Right cardiac atrium (tissue), 5 donors: ENCODE data around the gene SMPD2. TPM values are rescaled to one million over a fixed set of nuclear protein-coding genes. Genes with fewer than 3 reads are reported as not detected.
A peak's percentile ranks its signal among the peaks of the same experiment; 100 is the strongest.
"Not testable (repeated sequence)": the region's sequence is repeated elsewhere in the genome, so short reads cannot be mapped to it uniquely, and the experiment has no call there.

Experiments
- ATAC-seq, 2 donors: fragments of 200-7000 bp; cut with Tn5 transposase; one replicate each; pipeline versions ENCODE4 v1.8.0 to v1.9.1; 2020; ENCODE audit warnings: moderate library complexity in 2 of 2, mild to moderate bottlenecking in 1 of 2
- DNase-seq, 3 donors: peaks; one replicate each; pipeline ENCODE4 v3.0.0-alpha.2; 2020
- H3K27ac ChIP-seq: one replicate; pipeline ENCODE4 v1.5.1; 2013; ENCODE audit warnings: mild to moderate bottlenecking, low read length, control low read depth, moderate library complexity
- H3K27me3 ChIP-seq: one replicate; pipeline ENCODE4 v1.6.1; 2013; ENCODE audit not compliant: control insufficient read depth, insufficient read depth
- H3K4me1 ChIP-seq: one replicate; pipeline ENCODE4 v1.6.1; 2013; ENCODE audit warnings: low read length; ENCODE audit not compliant: control insufficient read depth, insufficient read depth
- H3K4me3 ChIP-seq: one replicate; pipeline ENCODE4 v1.5.1; 2013; ENCODE audit warnings: low read length, control low read depth
- H3K9me3 ChIP-seq: one replicate; pipeline ENCODE4 v1.6.1; 2013; ENCODE audit warnings: low read length; ENCODE audit not compliant: control insufficient read depth
- WGBS: extraction: QIAGEN DNeasy Blood & Tissue Kit; methylation state at CpG from one replicate; pipeline ENCODE4 v1.1.7; 2013; 5-methylcytosine and 5-hydroxymethylcytosine counted together
- intact Hi-C, 4 donors: fragments of 100-400 bp; cut with DNase I; formaldehyde crosslinking; loops; one replicate each; pipeline versions ENCODE4 v1.11.0 to v1.14.0; 2022 to 2023
- polyA plus RNA-seq: library from polyadenylated mRNA; stranded (reverse); fragments of 200-250 nt; gene quantifications from one replicate; pipeline ENCODE4 v1.2.3, GENCODE V29; 2013
- total RNA-seq, 4 donors: library from RNA; stranded (reverse); fragmentation: NEBNext Ultra II Directional; extraction: Animal tissue kit (Norgen Biotek cat#: 25700); gene quantifications; one replicate each; pipeline ENCODE4 v1.2.1, GENCODE V29; 2021
- donor health status: healthy with polysubstance abuse.
- donor health status: DM: no; HTN: yes; CAD: no.
- donor health status: DM: no; HTN: no; CAD: no.
- donor health status: DM: no; HTN: yes; CAD: no; lungs with severe emphysema.
- donor health status: DM: yes; HTN: yes; CAD: no.

Gene SMPD2
- total and polyA plus RNA-seq, 5 donors = 4.6 to 6.7 (median 5.7) TPM

DNA sequence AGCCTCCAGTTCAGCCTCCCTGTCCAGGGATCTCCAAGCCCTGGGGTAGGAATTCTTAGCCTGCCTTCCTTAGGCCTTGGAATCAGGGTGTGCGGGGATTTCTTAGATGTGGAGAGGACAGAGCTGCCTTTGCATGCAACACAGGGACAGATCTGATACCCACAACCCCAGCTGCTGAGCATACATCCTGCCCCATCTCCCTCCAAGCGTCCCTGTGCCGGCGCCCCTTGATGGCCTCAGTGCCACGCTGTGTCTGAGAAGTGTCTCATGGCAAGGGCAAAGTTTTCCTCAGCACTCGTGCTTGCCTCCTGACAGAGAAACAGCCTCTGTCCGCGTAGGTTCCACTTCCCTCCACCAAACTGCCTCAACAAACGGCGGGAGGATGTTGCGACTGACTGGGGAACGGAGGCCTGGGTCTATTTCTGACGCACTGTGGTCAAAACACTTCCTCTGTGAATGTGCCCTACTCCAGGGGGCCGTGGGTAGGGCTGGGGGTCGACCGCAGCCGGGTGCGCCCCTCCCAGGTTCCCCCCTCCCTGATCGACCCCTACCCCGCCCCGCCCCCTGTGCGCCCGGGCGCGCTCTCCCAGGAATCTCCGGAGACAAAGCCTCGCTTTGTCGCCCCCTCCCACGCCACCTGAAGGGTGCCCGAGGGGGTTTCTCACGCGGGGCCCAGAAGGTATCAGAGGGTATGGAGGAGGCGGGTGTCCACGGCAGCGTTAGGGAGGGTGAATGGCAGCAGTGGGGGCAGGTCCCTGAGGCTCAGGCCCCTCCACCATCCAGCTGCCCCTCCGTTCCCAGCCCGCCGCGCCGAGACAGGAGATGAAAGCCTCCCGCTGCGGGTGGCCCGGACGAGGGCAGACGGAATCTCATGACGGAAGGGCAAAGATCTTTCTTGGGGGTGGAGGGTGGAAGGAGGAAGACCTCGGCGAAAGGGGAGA lies 14.2 kb downstream of the SMPD2 start:
- ATAC-seq (peak; percentile 17), DNase-seq (peak in 1 of 3 donors; percentile 70)
- Histone ChIP-seq H3K4me1 (no peaks in the 10 kb centered on the region), H3K27me3 (no peaks in the 10 kb centered on the region), H3K4me3 (peak overlapping the region; percentile 56), H3K27ac (peak overlapping the region; percentile 3), H3K9me3 (no peaks in the 10 kb centered on the region)
- intact Hi-C loops = no loop called here
- WGBS = 7% methylated on average over 48 of the region's 48 CpGs

DNA sequence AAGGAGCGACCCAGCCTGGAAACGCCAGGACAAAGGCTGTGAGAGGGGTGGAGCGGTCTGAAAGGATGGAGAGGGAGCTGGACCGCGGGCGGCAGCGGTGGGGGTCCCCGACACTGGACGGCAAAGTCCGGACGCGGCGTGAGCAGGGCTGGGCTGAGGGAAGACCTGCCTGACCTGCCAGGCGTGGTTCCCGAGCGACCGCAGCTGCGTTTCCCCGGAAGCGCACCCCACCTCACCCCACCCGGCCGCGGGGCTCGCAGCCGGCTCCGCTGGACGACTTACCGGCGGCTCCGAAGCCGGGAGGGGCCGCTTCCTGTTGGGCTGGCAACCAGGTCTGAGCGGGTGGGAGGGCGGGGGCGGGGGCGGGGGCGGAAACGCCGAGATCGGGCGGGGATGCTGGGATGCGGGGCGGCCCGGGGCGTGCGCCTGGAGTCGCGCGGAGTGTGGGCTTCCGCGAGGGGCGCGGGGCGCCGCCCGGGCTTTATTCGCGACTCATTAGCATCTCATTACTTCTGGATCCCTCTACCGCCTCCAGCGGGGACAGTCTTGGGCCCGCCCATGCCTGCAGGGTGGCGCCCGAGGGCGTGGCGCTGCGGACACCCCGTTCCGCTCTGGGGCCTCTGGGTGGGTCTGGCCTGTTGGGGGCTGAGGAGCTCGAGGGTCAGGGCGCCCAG lies 15.1 kb downstream of the SMPD2 start, which contains the start of gene MICAL1:
MICAL1 (minus strand) TSS at position 336 of the 674 bp plus-strand sequence. CDS start 1,576 bp downstream, outside the sequence.
- WGBS = under 1% methylated on average over 70 of the region's 70 CpGs
- ATAC-seq (peak; percentile 85), DNase-seq (peak; percentile 80 to 90 (median 89))
- intact Hi-C loops = no loop called here
- H3K4me3 ChIP-seq = peak within 1 kb of the TSS; percentile 56
- no peaks in the 10 kb centered on the region for H3K4me1 ChIP-seq
- peak within 1 kb of the TSS; percentile 3 for H3K27ac ChIP-seq
- H3K27me3 ChIP-seq = no peaks in the 10 kb centered on the region
- H3K9me3 ChIP-seq = no peaks in the 10 kb centered on the region

DNA sequence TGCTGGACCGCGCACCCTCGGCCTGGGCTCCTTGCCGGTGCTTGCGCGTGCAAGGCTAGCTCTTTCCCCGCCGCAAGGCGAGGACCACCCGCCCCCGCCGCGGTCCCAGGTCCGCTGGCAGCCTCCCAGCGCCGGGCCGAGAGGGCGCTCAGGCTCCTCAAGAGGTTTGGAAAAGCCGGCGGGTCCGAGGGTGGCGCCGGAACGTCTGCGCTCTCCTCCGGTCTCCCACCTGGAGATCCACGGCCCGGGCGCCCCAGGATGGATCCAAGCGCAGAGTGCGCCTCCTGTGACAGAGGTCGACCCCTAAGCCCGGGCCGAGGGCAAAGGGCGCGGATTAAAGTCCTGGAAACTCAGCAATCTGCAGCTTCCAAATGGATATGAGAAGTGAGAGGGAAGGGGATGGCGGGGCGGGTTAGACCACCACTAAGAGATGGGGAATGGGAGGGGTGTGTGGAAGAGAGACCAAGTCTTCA lies 15.6 kb downstream of the SMPD2 start:
- Histone ChIP-seq H3K27me3 (no peaks in the 10 kb centered on the region), H3K27ac (no peak overlapping the region), H3K9me3 (no peaks in the 10 kb centered on the region), H3K4me1 (no peaks in the 10 kb centered on the region), H3K4me3 (peak overlapping the region; percentile 56)
- WGBS = 8% methylated on average over 38 of the region's 38 CpGs
- no peak for DNase-seq
- intact Hi-C loops = no loop called here
- ATAC-seq = peak in 1 of 2 donors; percentile 9

DNA sequence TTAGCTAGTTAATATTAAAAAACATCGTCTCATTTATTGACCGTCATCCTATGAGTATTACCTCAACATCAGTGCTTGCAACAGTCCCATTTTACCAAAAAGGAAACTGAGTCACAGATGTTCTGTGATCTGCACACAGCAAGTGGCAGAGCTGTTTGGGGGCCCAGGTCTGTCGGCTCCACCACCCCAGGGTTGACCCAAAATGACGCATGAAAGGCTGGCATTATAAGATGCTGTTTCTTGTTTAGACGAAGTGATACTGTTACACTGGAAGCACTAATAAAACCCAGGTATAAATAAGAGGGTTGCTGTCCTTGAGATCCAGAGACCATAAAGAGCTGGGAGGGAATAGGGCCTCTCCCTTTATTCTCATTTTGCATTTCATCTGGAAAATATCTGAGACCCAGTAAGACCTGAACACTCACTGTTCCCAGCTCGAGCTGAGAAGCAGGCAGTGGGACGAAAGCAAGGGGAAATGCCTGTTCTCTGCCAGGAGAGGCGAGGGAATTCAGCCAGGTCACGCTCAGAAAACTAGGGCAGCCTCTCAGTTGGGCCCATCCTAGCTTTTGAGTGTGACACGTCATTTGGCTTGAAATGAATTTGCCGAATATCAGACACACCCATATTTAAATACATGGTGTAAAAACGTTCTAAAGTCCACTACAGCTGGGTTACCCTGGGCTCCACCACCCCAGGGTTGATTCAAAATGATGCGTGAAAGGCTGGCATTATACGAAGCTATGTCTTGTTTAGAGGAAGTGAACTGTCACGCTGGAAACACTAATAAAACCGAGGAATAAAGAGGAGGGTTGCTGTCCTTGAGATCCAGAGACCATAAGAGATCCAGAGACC lies 16.4 kb downstream of the SMPD2 start:
- Histone ChIP-seq H3K4me1 (no peaks in the 10 kb centered on the region), H3K9me3 (no peaks in the 10 kb centered on the region), H3K4me3 (no peak overlapping the region), H3K27me3 (no peaks in the 10 kb centered on the region), H3K27ac (no peak overlapping the region)
- DNase-seq (peak; percentile 81 to 85 (median 84)), ATAC-seq (peak; percentile 50 to 54)
- intact Hi-C loops = no loop called here
- 53% methylated on average over 16 of the region's 16 CpGs for WGBS

DNA sequence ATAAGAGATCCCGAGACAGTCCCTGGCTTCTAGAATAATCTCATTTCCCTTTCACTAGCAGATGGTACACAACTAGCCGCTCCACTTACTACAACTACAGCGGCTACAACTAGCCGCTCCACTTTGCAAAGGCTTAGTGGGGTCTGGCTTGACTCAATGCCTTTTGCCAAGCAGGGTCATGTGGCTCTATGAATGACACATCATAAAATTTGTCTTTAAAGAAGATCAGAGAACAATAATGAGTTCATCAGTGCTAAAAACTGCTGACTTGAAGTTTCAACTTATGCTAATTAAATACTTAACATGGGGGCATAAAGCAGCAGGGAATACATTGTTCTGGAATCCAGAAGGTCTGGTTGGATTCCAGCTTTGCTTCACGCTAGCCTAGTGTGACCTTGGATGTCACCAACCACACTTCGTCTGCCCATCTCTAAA lies 17.1 kb downstream of the SMPD2 start:
- no peak for DNase-seq
- H3K4me1 ChIP-seq = no peaks in the 10 kb centered on the region
- no peak for ATAC-seq
- 77% methylated on average over 6 of the region's 6 CpGs for WGBS
- H3K27ac ChIP-seq = no peak overlapping the region
- intact Hi-C loops = no loop called here
- H3K27me3 ChIP-seq = no peaks in the 10 kb centered on the region
- no peak overlapping the region for H3K4me3 ChIP-seq
- no peaks in the 10 kb centered on the region for H3K9me3 ChIP-seq

DNA sequence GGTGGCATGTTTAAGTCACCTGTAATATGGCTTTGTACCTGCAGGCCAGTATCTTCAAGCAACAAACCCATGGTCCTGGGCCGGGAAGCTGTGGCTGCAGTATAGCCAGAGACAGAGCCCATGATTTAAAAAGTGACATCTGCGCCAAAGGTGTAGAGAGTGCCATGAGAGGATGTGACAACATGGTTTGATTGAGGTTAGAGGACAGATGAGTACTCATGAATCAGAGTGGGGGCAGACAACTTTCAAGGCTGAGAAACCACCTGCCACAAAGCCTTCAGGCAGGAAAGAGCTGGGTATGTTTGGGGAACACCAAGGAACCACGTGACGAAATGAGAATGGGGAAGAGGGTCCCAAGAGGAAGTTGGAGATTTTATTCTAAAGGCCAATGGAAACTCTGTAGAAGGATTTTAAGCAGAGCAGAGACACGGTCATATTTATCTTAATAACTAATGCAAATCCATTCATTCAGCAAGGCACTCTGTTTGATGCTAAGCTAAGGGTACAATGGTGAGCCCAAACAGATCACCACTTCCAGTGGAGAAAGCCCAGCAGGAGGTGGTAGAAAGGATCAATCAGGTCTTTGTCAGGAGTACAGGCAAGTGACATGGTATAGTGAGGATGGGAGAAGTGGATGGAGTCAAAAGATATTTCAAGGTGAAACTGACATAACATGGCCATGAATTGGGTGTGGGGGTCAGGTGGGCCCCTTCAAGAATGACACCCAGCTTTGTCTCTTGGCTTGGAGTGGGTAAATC lies 18.4 kb downstream of the SMPD2 start:
- no peak overlapping the region for H3K27ac ChIP-seq
- no peak for ATAC-seq
- H3K27me3 ChIP-seq = no peaks in the 10 kb centered on the region
- H3K4me3 ChIP-seq = no peak overlapping the region
- H3K4me1 ChIP-seq = peaks cover 1% of the 10 kb centered on the region
- no peaks in the 10 kb centered on the region for H3K9me3 ChIP-seq
- DNase-seq = no peak
- intact Hi-C loops = no loop called here
- WGBS = 76% methylated on average over 5 of the region's 5 CpGs

DNA sequence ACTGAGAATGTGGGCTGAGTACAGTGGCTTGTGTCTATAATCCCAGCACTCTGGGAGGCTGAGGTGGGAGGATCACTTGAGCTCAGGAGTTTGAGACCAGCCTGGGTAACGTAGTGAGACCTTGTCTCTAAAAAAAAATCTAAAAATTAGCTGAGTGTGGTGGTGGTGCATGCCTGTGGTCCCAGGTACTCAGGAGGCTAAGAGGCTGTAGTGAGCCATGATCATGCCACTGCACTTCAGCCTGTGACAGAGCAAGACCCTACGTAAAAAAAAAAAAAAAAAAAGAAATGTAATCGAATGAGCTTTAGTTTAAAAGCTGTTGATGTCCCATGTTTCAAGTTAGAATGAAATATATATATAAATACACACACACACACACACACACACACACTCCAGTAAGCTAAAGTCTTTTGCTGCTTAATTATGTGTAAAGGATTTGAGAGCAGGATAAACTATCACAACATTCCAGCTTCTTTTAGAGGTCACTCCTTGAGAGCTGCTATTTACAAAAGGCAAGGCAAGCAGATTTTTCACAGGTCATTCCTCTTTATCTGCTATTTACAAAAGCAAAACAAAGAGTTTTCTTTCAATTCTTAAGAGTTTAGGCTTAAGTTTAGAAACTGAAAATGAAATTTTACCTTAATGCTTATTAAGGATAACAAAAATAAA lies 19.8 kb downstream of the SMPD2 start:
- ATAC-seq (no peak), DNase-seq (no peak)
- intact Hi-C loops = no loop called here
- no peak overlapping the region for H3K27ac ChIP-seq
- no peak overlapping the region for H3K4me3 ChIP-seq
- H3K9me3 ChIP-seq = no peaks in the 10 kb centered on the region
- H3K4me1 ChIP-seq = peaks cover 1% of the 10 kb centered on the region
- WGBS = 94% methylated on average over 3 of the region's 3 CpGs
- H3K27me3 ChIP-seq = no peaks in the 10 kb centered on the region

DNA sequence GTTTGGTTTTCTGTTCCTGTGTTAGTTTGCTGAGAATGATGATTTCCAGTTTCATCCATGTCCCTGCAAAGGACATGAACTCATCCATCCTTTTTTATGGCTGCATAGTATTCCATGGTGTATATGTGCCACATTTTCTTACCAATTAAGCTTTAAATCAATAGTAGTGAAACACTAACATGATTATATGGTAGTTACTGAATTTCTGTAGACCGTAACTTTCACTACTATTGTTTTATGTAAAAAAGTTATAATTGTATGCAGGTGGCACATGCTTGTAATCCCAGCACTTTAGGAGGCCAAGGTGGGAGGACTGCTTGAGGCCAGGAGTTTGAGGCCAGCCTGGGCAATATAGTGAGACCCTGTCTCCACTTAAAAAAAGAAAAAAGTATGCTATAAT lies 20.7 kb downstream of the SMPD2 start:
- H3K4me1 ChIP-seq, DNase-seq, H3K9me3 ChIP-seq, H3K27me3 ChIP-seq, H3K27ac ChIP-seq, intact Hi-C loops, H3K4me3 ChIP-seq, ATAC-seq: not testable (repeated sequence)
- WGBS = 98% methylated on average over 1 of the region's 1 CpG

DNA sequence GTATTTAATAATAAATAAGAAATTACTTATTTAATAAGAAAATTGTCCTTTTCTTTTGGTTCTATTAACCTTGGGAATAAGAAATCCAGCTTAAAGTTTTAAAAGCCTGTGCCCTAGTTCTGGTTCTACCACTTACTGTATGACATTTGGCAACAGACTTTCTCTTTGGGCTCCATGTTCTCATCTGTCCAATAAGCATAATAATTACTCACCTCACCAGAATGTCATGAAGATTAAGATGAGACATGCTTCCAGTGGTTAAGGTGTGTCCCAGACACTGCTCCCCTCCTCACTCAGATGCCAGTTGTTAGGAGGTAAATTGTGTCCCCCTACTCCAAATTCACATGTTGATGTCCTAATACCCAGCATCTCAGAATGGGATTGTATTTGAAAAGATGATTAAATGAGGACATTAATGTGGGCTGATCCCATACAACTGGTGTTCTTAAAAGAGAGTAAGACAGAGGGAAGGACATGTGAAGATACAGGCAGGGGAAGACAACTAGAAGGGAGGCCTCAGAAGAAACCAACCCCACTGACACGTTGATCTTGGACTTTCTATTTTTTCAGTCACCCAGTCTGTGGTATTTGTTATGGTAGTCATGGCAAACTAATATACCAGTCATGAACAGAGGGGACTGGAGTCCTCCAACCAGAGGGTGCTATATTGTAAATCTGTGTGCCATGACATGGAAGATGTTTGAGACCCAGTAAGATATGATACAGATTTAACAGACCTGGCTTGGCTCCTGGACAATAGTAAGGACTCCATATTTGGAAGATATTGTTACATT lies 21.4 kb downstream of the SMPD2 start:
- Histone ChIP-seq H3K9me3 (no peaks in the 10 kb centered on the region), H3K27ac (no peak overlapping the region), H3K27me3 (no peaks in the 10 kb centered on the region), H3K4me1 (peaks cover 1% of the 10 kb centered on the region), H3K4me3 (no peak overlapping the region)
- WGBS = 82% methylated on average over 1 of the region's 1 CpG
- DNase-seq (no peak), ATAC-seq (no peak)
- intact Hi-C loops = no loop called here
